Ishikawa (cell line): ENCODE measurements around the gene EDARADD.

Source experiments
- EP300 ChIP-seq: IDR thresholded peaks from 2 replicates; pipeline ENCODE4 v1.6.1; 2012; ENCODE audit warnings: borderline replicate concordance
- RAD21 ChIP-seq: IDR thresholded peaks from 2 replicates; pipeline ENCODE4 v1.6.1; 2012; ENCODE audit warnings: low read depth
- REST ChIP-seq: IDR thresholded peaks from 2 replicates; pipeline ENCODE4 v1.6.1; 2012; ENCODE audit warnings: low read depth, mild to moderate bottlenecking
- TAF1 ChIP-seq: IDR thresholded peaks from 2 replicates; pipeline ENCODE4 v1.6.1; 2012; ENCODE audit warnings: low read depth, mild to moderate bottlenecking
- YY1 ChIP-seq: IDR thresholded peaks from 2 replicates; pipeline ENCODE4 v1.6.1; 2012; ENCODE audit warnings: low read depth

DNA sequence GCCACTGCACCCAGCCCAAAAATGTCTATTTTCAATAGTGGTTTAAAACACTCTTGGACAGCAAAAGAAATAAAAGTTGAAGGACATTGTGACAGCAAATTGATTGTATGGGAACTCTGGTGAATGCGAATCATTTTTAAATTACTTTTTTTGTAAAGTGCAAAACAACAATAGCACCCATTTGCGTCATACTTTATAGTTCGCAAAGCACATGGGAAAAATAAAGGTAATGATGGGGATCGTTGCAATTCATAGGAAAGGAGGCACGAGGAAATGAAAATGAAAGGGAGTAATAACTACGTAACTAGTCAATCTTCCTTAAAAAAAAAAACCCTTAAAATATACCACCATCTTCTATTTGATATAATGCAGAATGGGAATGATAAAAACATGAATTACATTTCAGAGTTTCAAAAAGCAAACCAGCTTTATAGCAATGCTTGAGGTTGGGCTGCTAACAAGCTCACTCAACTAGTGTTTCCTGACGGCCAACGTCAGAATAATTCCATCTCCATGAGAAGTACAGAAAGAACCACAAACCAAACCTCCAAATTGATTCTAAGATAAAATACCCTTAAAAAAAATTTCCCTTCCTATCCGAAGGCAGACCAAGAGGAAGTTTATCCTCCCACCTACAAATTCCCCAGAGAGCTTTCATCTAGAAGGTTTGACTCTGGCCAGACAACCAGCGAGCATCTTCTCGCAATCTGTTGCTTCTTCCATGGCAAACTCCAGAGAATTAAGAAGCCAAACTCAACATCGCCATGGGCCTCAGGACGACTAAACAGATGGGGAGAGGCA, at the start of gene EDARADD:
- TF ChIP-seq YY1 = no peak
- no peak for TF ChIP-seq TAF1
- no peak for TF ChIP-seq EP300
- no peak for TF ChIP-seq REST
- TF ChIP-seq RAD21 = no peak
